HG03095 (cell line): ENCODE measurements around the gene HDAC6.
"Not testable (repeated sequence)": the region's sequence is repeated elsewhere in the genome, so short reads cannot be mapped to it uniquely, and the experiment has no call there.

Experiments
- ATAC-seq: cut with Tn5 transposase; IDR thresholded peaks from one replicate; pipeline ENCODE4 v1.9.1; 2021; ENCODE audit warnings: moderate library complexity; ENCODE audit not compliant: unreplicated experiment

The HDAC6 gene

GRCh38 chrX:48789366-48790220 lies 12.3 kb upstream of the HDAC6 start:
- ATAC-seq: no peak

- ATAC-seq: no peak
Observed at GRCh38 chrX:48790477-48790876, 11.4 kb upstream of the HDAC6 start.

- no peak for ATAC-seq
Observed at GRCh38 chrX:48791063-48791820, 10.6 kb upstream of the HDAC6 start.

- no peak for ATAC-seq
Observed at GRCh38 chrX:48792219-48792618, 9.6 kb upstream of the HDAC6 start.

- ATAC-seq: no peak
Observed at GRCh38 chrX:48793935-48794334, 7.9 kb upstream of the HDAC6 start.

- ATAC-seq: no peak
Observed at GRCh38 chrX:48794340-48794910, 7.4 kb upstream of the HDAC6 start.

GRCh38 chrX:48794911-48795515 lies 6.9 kb upstream of the HDAC6 start:
- ATAC-seq: no peak

GRCh38 chrX:48798318-48798717 lies 3.5 kb upstream of the HDAC6 start:
- no peak for ATAC-seq

- ATAC-seq: no peak
Observed at GRCh38 chrX:48800574-48801279, 1.1 kb upstream of the HDAC6 start.

- peak; percentile 32 for ATAC-seq
Observed at GRCh38 chrX:48802089-48802904, 430 bp downstream of the HDAC6 start.

- ATAC-seq: no peak
Observed at GRCh38 chrX:48802905-48803200, 986 bp downstream of the HDAC6 start.

- ATAC-seq: no peak
Observed at GRCh38 chrX:48806081-48806480, 4.2 kb downstream of the HDAC6 start.

- ATAC-seq: no peak
Observed at GRCh38 chrX:48813644-48814043, 11.8 kb downstream of the HDAC6 start.

GRCh38 chrX:48814722-48815121 lies 12.9 kb downstream of the HDAC6 start:
- no peak for ATAC-seq

- no peak for ATAC-seq
Observed at GRCh38 chrX:48815266-48815665, 13.4 kb downstream of the HDAC6 start.

GRCh38 chrX:48816014-48816810 lies 14.3 kb downstream of the HDAC6 start:
- no peak for ATAC-seq

GRCh38 chrX:48818098-48818497 lies 16.2 kb downstream of the HDAC6 start:
- ATAC-seq: no peak

- ATAC-seq: no peak
Observed at GRCh38 chrX:48818866-48819265, 17.0 kb downstream of the HDAC6 start.

GRCh38 chrX:48819394-48819793 lies 17.5 kb downstream of the HDAC6 start:
- not testable (repeated sequence) for ATAC-seq
